Osteocyte (in vitro differentiated cells): ENCODE data around the gene CWC27. TPM values are rescaled to one million over a fixed set of nuclear protein-coding genes. Genes with fewer than 3 reads are reported as not detected.

Source experiments
- DNase-seq: peaks from one replicate; pipeline ENCODE4 v3.0.0; 2021; ENCODE audit warnings: mixed read lengths; ENCODE audit not compliant: unreplicated experiment; ENCODE audit errors: extremely low spot score
- H3K27ac Mint-ChIP-seq: one replicate; pipeline ENCODE4 v1.8.0; 2021; ENCODE audit warnings: mild to moderate bottlenecking, mixed read lengths; ENCODE audit not compliant: unreplicated experiment
- H3K27me3 Mint-ChIP-seq: one replicate; pipeline ENCODE4 v1.8.0; 2021; ENCODE audit warnings: mixed read lengths; ENCODE audit not compliant: unreplicated experiment
- H3K36me3 Mint-ChIP-seq: one replicate; pipeline ENCODE4 v1.8.0; 2021; ENCODE audit warnings: mixed read lengths; ENCODE audit not compliant: unreplicated experiment
- H3K4me1 Mint-ChIP-seq: one replicate; pipeline ENCODE4 v1.8.0; 2021; ENCODE audit warnings: mixed read lengths; ENCODE audit not compliant: unreplicated experiment
- H3K4me3 Mint-ChIP-seq: one replicate; pipeline ENCODE4 v1.8.0; 2021; ENCODE audit warnings: mild to moderate bottlenecking, moderate library complexity, mixed read lengths; ENCODE audit not compliant: unreplicated experiment
- H3K9me3 Mint-ChIP-seq: one replicate; pipeline ENCODE4 v1.8.0; 2021; ENCODE audit warnings: mixed read lengths; ENCODE audit not compliant: unreplicated experiment
- total RNA-seq: library from RNA; stranded (reverse); gene quantifications from 2 replicates; pipeline ENCODE4 v1.2.1, GENCODE V29; 2021
- TF ChIP-seq, protein P1 (sequence below): fragments of 200-600 bp; sonication (generic); IDR thresholded peaks from 2 replicates; pipeline ENCODE4 v1.5.0; 2021; ENCODE audit warnings: antibody characterized with exemption, mild to moderate bottlenecking, moderate library complexity

The CWC27 gene
- total RNA-seq, 1 donor from 2014 or later, result 24.7 TPM

DNA sequence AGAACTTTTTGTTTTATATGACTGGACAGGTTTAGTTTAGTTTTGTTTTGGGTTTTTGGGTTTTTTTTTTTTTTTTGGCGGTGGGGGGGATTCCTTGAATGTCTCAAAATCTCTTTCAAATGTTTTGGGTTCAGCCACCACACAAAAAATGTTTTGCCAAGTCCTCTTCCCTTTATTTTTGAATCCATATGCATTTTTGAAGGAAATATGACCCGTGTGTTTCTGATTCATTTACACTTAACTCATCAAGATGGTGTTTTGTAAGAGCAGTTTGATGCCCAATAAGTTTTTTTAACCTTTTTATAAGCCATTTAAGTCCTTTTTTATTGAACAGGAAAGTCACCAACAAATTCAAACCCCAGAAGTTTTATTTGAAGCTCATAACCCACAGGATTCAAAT is 209.8 kb downstream of the CWC27 start:
- Mint-ChIP-seq H3K4me1 (no peaks in the 10 kb centered on the region), H3K9me3 (no peaks in the 10 kb centered on the region), H3K4me3 (no peak overlapping the region)

GRCh38 chr5:64979531-64979930 is 210.8 kb downstream of the CWC27 start:
- H3K4me1 Mint-ChIP-seq, result no peaks in the 10 kb centered on the region
- no peak for DNase-seq
- H3K27ac Mint-ChIP-seq, result no peak overlapping the region
- no peaks in the 10 kb centered on the region for H3K27me3 Mint-ChIP-seq
- H3K4me3 Mint-ChIP-seq, result no peak overlapping the region
- peaks cover 12% of the 10 kb centered on the region for H3K36me3 Mint-ChIP-seq
- TF ChIP-seq, protein P1, sequence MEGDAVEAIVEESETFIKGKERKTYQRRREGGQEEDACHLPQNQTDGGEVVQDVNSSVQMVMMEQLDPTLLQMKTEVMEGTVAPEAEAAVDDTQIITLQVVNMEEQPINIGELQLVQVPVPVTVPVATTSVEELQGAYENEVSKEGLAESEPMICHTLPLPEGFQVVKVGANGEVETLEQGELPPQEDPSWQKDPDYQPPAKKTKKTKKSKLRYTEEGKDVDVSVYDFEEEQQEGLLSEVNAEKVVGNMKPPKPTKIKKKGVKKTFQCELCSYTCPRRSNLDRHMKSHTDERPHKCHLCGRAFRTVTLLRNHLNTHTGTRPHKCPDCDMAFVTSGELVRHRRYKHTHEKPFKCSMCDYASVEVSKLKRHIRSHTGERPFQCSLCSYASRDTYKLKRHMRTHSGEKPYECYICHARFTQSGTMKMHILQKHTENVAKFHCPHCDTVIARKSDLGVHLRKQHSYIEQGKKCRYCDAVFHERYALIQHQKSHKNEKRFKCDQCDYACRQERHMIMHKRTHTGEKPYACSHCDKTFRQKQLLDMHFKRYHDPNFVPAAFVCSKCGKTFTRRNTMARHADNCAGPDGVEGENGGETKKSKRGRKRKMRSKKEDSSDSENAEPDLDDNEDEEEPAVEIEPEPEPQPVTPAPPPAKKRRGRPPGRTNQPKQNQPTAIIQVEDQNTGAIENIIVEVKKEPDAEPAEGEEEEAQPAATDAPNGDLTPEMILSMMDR, result no peak
- no peaks in the 10 kb centered on the region for H3K9me3 Mint-ChIP-seq

More for the DNA sequence above, 209.8 kb downstream of the CWC27 start:
- no peaks in the 10 kb centered on the region for H3K27me3 Mint-ChIP-seq
- H3K36me3 Mint-ChIP-seq, result peaks cover 20% of the 10 kb centered on the region
- H3K27ac Mint-ChIP-seq, result no peak overlapping the region
- TF ChIP-seq, protein P1, result no peak
- no peak for DNase-seq

GRCh38 chr5:64980176-64980575 is 211.4 kb downstream of the CWC27 start:
- no peaks in the 10 kb centered on the region for H3K9me3 Mint-ChIP-seq
- H3K36me3 Mint-ChIP-seq, result peaks cover 15% of the 10 kb centered on the region
- TF ChIP-seq, protein P1, result no peak
- no peaks in the 10 kb centered on the region for H3K27me3 Mint-ChIP-seq
- no peak overlapping the region for H3K4me3 Mint-ChIP-seq
- no peaks in the 10 kb centered on the region for H3K4me1 Mint-ChIP-seq
- DNase-seq, result no peak
- H3K27ac Mint-ChIP-seq, result no peak overlapping the region

GRCh38 chr5:64987768-64988167 is 219.0 kb downstream of the CWC27 start:
- no peak overlapping the region for H3K27ac Mint-ChIP-seq
- no peak overlapping the region for H3K4me3 Mint-ChIP-seq
- no peak for DNase-seq
- H3K36me3 Mint-ChIP-seq, result peaks cover 24% of the 10 kb centered on the region
- TF ChIP-seq, protein P1, result no peak
- H3K9me3 Mint-ChIP-seq, result peaks cover 11% of the 10 kb centered on the region
- no peaks in the 10 kb centered on the region for H3K4me1 Mint-ChIP-seq
- H3K27me3 Mint-ChIP-seq, result no peaks in the 10 kb centered on the region

GRCh38 chr5:65009207-65009606 is 240.5 kb downstream of the CWC27 start:
- no peaks in the 10 kb centered on the region for H3K4me1 Mint-ChIP-seq
- H3K36me3 Mint-ChIP-seq, result peaks cover 6% of the 10 kb centered on the region
- DNase-seq, result no peak
- TF ChIP-seq, protein P1, result no peak
- H3K4me3 Mint-ChIP-seq, result no peak overlapping the region
- H3K27ac Mint-ChIP-seq, result no peak overlapping the region
- H3K9me3 Mint-ChIP-seq, result peaks cover 9% of the 10 kb centered on the region
- no peaks in the 10 kb centered on the region for H3K27me3 Mint-ChIP-seq
